HFF-Myc (cell line): ENCODE data around the gene VSTM4.

Experiments
- DNase-seq: peaks from one replicate; pipeline ENCODE4 v3.0.0-alpha.2; 2011; ENCODE audit warnings: low read depth; ENCODE audit errors: extremely low read depth
- H3K4me3 ChIP-seq: replicated peaks from 2 replicates; pipeline ENCODE4 v1.5.1; 2011; ENCODE audit warnings: low read depth, mild to moderate bottlenecking, control low read depth, low read length
- TF ChIP-seq, protein P1 (sequence below): IDR thresholded peaks from 2 replicates; pipeline ENCODE4 v1.5.1; 2012; ENCODE audit warnings: mild to moderate bottlenecking, low read depth, low read length, control low read depth; ENCODE audit errors: missing control alignments

The VSTM4 gene

DNA sequence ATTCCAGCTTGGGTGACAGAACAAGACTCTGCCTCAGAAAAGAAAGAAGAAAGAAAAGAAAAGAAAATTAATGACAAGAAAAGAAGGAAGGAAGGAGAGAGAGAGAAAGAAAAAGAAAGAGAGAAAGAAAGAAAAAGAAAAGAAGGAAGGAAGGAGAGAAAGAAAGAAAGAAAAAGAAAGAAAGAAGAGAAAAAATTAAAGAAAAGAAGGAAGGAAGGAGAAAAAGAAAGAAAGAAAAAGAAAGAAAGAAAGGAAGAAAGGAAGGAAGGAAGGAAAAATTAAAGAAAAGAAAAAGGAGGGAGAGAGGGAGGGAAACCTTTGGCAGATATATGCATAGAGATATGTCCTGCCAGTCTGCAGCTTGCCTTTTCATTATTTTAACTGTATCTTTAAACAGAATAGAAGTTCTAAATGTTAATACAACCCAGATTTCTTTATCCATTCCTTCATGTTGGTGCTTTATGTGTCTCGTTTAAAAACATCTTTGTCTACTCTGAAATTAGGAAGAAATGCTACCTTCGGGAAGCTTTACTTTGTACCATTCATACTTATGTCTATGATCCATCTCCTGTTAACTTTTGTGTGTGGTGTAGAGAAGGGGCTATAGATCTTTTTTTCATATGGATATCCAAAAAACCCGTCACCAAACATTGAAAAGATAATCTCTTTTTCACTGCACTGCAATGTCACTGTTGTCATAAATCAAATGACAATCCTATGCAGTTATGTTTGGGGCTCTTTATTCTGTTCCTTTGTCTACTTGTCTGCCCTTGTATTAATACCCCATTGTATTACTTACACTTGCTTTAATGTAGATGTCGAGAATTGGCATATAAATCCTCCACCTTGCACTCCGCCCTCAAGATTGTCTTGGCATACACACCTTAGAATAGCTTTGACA, 70.8 kb downstream of the VSTM4 start:
- TF ChIP-seq, protein P1, sequence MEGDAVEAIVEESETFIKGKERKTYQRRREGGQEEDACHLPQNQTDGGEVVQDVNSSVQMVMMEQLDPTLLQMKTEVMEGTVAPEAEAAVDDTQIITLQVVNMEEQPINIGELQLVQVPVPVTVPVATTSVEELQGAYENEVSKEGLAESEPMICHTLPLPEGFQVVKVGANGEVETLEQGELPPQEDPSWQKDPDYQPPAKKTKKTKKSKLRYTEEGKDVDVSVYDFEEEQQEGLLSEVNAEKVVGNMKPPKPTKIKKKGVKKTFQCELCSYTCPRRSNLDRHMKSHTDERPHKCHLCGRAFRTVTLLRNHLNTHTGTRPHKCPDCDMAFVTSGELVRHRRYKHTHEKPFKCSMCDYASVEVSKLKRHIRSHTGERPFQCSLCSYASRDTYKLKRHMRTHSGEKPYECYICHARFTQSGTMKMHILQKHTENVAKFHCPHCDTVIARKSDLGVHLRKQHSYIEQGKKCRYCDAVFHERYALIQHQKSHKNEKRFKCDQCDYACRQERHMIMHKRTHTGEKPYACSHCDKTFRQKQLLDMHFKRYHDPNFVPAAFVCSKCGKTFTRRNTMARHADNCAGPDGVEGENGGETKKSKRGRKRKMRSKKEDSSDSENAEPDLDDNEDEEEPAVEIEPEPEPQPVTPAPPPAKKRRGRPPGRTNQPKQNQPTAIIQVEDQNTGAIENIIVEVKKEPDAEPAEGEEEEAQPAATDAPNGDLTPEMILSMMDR: no peak
- DNase-seq: no peak
- H3K4me3 ChIP-seq: no peak overlapping the region

DNA sequence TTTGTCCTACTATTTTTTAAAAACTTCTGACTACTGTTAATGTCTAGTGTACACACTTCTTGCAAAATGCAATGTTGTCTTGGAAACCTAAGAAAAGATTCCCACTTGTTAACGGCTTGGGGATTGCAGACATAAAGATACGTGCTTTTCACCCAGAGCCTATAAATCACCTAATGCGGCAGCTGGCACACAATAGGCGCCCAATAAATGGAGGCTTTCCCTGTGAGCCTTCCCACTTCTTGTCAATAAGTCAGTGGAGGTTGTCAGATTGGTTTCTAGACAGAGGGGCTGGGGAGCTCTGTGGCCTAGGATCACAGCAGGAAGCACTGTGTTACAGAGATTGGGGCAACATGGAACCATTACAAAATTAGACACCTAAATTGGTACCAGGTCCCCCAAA, 74.7 kb downstream of the VSTM4 start:
- DNase-seq: no peak
- TF ChIP-seq, protein P1: no peak
- H3K4me3 ChIP-seq: no peak overlapping the region

DNA sequence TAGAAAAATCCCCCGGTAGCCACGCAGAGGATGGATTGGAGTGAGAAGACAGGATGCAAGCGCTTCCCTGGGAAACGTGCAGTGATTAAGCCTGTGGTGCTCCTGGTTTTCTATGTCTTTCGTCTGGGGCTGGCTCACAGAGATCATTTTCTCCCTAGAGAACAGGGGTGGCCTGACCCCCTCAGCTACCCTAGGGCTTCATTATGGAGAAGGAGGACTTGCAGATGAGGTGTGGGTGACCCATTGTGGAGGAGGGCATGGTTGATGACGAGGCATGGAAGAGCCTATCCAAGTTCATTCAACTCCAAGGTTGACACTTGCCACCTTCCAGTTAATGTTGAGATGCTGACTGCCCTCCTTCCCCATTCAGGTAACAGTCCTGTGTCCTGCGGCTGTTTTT, 75.9 kb downstream of the VSTM4 start:
- TF ChIP-seq, protein P1: no peak
- no peak overlapping the region for H3K4me3 ChIP-seq
- DNase-seq: no peak

DNA sequence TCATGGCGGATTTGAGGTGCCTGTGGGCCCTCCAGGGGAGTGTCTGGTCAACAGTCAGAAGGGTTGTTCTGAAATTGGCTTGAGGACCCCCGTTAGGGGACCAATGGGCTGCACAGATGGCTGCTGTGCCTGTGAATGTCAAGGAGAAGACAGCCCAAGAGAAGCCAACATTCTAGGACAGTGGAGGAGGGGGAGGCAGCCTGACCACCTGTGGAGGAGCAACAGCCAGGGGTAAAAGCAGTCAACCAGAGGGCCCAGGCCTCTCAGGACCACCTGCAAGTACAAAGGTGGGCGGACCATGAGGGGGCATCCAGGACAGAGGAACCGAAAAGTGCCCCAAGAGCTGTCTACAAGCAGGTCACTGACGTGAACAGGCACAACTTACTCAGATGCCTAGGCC, 76.6 kb downstream of the VSTM4 start:
- TF ChIP-seq, protein P1: no peak
- no peak for DNase-seq
- no peak overlapping the region for H3K4me3 ChIP-seq

DNA sequence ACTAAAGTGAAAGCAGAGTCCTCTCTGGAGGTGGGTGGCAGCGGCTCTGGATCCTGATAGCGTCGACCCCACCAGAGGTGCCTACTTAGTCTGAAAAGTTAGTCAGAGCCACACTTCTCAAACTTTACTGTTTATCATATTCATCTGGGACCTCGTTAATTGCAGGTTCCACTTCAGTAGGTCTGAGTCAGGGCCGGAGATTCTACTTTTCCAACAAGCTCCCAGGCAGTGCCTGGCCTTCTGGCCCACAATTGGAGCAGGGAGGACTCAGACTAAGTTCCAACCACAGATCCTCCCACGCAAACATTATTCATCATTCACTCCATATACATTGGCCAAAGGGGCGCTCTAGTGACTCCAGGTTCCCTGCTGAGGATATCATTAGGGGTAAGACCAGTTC, 78.1 kb downstream of the VSTM4 start:
- no peak for DNase-seq
- TF ChIP-seq, protein P1: no peak
- H3K4me3 ChIP-seq: no peak overlapping the region

DNA sequence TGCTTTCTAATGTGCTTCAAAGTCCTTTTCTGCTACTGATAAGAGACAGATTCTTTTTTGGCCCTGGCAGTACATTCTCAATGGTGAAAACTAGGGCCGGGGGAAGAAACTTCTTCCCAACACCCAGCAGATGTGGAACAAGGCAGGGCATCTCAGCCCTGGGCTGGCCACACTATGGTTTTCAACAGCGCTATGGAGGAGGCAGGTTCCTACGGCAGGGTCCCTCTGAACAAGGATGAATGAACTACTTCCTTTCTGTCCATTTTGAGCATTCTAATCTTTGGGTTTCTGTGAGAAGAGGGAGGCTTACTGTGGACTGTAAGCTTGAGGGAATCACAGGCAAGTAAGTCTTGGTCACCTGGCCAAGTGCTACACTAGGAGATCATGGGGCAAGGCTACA, 78.7 kb downstream of the VSTM4 start:
- TF ChIP-seq, protein P1: no peak
- no peak overlapping the region for H3K4me3 ChIP-seq
- DNase-seq: no peak
